LNCAP (cell line): ENCODE results near the gene OR52N5.

Experiments
- TF ChIP-seq, protein P1 (sequence below): fragments of 450-650 bp; IDR thresholded peaks from 2 replicates; pipeline ENCODE4 v1.5.1; 2017; ENCODE audit warnings: mild to moderate bottlenecking

Gene OR52N5

GRCh38 chr11:5807580-5807979 is 24.4 kb upstream of the OR52N5 start:
- TF ChIP-seq, protein P1, sequence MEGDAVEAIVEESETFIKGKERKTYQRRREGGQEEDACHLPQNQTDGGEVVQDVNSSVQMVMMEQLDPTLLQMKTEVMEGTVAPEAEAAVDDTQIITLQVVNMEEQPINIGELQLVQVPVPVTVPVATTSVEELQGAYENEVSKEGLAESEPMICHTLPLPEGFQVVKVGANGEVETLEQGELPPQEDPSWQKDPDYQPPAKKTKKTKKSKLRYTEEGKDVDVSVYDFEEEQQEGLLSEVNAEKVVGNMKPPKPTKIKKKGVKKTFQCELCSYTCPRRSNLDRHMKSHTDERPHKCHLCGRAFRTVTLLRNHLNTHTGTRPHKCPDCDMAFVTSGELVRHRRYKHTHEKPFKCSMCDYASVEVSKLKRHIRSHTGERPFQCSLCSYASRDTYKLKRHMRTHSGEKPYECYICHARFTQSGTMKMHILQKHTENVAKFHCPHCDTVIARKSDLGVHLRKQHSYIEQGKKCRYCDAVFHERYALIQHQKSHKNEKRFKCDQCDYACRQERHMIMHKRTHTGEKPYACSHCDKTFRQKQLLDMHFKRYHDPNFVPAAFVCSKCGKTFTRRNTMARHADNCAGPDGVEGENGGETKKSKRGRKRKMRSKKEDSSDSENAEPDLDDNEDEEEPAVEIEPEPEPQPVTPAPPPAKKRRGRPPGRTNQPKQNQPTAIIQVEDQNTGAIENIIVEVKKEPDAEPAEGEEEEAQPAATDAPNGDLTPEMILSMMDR = no peak

DNA sequence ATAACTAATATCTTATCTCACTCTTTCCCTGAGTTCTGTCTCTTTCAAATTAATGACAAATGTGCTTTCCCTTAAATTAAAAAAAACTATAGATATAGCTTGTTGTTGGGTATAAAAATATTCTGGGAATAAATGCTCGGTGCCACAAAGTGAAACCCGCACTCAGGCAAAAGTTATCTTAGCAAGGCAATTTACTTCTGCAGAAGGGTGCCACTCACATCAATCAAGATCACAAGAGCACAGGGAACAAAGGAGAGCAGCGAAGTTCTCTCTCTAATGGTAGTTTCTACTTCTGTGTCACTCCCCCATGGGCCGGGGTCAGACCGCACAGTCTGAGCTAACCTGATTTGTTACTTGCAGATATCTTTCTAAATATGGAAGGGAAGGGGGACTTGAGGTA is 20.8 kb upstream of the OR52N5 start:
- TF ChIP-seq, protein P1 = no peak

GRCh38 chr11:5796541-5796940 is 13.4 kb upstream of the OR52N5 start:
- TF ChIP-seq, protein P1 = no peak

DNA sequence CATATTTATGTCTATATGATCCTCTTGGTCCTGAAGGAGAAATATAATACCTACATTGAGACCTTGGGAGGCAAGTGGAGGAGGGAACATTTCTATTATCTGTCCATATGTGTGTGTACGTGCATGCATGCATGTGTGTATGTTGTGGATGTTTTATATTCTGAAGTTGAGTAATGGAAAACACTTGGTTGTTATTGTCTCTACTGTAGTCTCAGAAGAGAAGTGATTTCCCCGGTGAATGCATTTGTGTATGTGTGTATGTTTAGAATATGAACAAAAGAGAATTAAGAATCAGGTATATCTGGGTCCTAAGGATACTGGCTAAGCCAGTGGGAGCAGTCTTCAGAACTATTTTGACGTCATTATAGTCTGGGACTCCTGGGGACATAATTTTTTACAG is 8.0 kb upstream of the OR52N5 start, which contains the start of gene OR52N1:
Gene OR52N1 (minus strand): TSS at position 101 of the 400 bp plus-strand sequence. CDS start 2,449 bp downstream, outside the sequence.
- TF ChIP-seq, protein P1 = no peak

- TF ChIP-seq, protein P1 = no peak
Measured at GRCh38 chr11:5767056-5767455, 16.1 kb downstream of the OR52N5 start.

DNA sequence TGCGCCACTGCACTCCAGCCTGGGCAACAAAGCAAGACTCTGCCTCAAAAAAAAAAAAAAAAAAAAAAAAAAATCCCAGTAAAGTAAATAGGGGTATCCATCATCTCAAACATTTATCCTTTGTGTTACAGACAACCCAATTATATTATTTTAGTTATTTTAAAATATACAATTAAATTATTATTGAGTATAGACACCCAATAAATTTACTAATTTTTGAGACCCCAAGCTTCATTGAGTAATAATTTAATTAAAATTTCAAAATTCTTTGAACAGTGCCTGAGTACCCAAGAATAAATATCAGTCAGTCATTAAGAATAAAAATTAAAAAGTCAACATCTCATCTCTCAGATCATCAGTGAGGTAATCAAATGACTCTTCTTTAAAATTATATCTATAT is 29.2 kb downstream of the OR52N5 start, which contains the start of gene OR52N4:
Gene OR52N4 (plus strand): TSS at position 301 of the 400 bp plus-strand sequence. CDS start 498 bp downstream, outside the sequence.
- TF ChIP-seq, protein P1 = no peak

DNA sequence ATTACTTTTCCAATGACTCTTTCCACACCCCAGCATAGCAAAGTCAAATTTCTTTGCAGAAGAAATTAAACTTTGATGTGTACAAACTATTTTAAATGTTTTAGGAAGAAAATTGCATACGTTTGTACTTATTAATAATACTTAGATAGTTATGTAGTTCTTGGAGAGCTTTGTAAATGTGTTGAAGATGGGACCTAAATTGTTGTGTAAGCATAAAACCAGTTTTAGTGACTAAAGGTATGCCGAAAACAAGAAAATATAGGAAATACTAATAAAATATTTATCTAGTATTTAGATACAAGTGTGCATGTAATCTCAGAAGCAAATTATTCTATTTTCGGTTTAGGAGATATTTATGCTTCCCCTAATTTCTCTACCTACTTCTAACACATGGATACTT is 33.3 kb downstream of the OR52N5 start:
- TF ChIP-seq, protein P1 = no peak

DNA sequence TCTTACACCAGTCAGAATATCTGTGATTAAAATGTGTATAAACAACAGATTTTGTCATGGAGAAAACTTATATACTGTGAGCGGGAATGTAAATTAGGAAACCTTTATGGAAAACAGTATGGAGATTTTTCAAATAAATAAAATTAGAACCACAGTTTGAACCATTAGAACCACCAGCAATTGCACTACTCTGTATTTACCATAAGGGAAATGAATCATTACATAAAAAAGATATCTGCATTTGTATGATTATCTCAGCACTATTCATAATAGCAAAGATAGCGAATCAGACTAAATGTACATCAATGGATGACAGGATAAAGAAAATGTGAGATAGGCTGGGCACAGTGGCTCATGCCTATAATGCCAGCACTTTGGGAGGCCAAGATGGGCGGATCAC is 36.5 kb downstream of the OR52N5 start:
- TF ChIP-seq, protein P1 = no peak
